Endothelial cell of umbilical vein (primary cell): Measurements from ENCODE around the gene GPRIN1. TPM values are rescaled to one million over a fixed set of nuclear protein-coding genes. Genes with fewer than 3 reads are reported as not detected.

Experiments used
- BruUV-seq: library from RNA; stranded (reverse); fragments of 400-500 nt; replicated peaks from 2 replicates; lab custom pipeline; 2021; lab: Mats Ljungman, UMichigan
- CTCF ChIA-PET: fragments of 300-600, 350-600 bp; sonication (Branson Sonifier 250); formaldehyde crosslinking; loops from one replicate; lab custom pipeline; 2021; ENCODE audit warnings: antibody characterized with exemption, inconsistent platforms; lab: Charles Lee
- POLR2A ChIA-PET: fragments of 300-600, 350-600 bp; sonication (Branson Sonifier 250); formaldehyde crosslinking; loops from one replicate; lab custom pipeline; 2021; ENCODE audit warnings: antibody characterized with exemption, inconsistent platforms; lab: Charles Lee
- DNase-seq: peaks from one replicate; pipeline ENCODE4 v3.0.0-alpha.2; 2011; ENCODE audit warnings: low read depth, low spot score
- FAIRE-seq: peaks from 2 replicates; lab custom pipeline; 2011; peaks lifted over from hg19 to GRCh38; lab: Jason Lieb, UNC
- H2AFZ ChIP-seq: 2 replicates; pipeline ENCODE4 v1.6.0; 2012; ENCODE audit warnings: low read depth, low read length, control low read depth, inconsistent platforms
- H3K27ac ChIP-seq: 2 replicates; pipeline ENCODE4 v1.5.1; 2011; ENCODE audit warnings: low read depth, mild to moderate bottlenecking, control low read depth, low read length, moderate library complexity; ENCODE audit not compliant: insufficient read depth
- H3K27me3 ChIP-seq, 2 experiments: 2 replicates each; pipeline versions ENCODE4 v1.6.0 to v1.6.1; 2011; ENCODE audit warnings: low read length in 2 of 2, mixed read lengths in 1 of 2; ENCODE audit not compliant: control insufficient read depth in 2 of 2, insufficient read depth in 2 of 2
- H3K36me3 ChIP-seq, 2 experiments: 2 replicates in 1 of 2; 3 replicates in 1 of 2; pipeline ENCODE4 v1.5.1; 2011; ENCODE audit warnings: low read length in 2 of 2, mild to moderate bottlenecking in 1 of 2, moderate library complexity in 1 of 2; ENCODE audit not compliant: control insufficient read depth in 2 of 2, insufficient read depth in 2 of 2; ENCODE audit errors: extremely low read depth in 1 of 2
- H3K4me1 ChIP-seq: 3 replicates; pipeline ENCODE4 v1.5.1; 2011; ENCODE audit warnings: mild to moderate bottlenecking, low read length; ENCODE audit not compliant: control insufficient read depth, insufficient read depth; ENCODE audit errors: extremely low read depth
- H3K4me2 ChIP-seq: 2 replicates; pipeline ENCODE4 v1.6.1; 2011; ENCODE audit warnings: low read length, control low read depth, mixed read lengths; ENCODE audit not compliant: insufficient read depth
- H3K4me3 ChIP-seq, 3 experiments: fragments of 200-600 bp in 1 of 3; sonication (generic), shearing (Covaris generic) in 1 of 3; replicated peaks in 1 of 3; 2 replicates each; pipeline ENCODE4 v1.5.1; 2011 to 2016; ENCODE audit warnings: control low read depth in 3 of 3, low read length in 3 of 3, mild to moderate bottlenecking in 2 of 3, inconsistent platforms in 1 of 3, low read depth in 1 of 3, moderate library complexity in 1 of 3; ENCODE audit not compliant: insufficient read depth in 1 of 3
- H3K79me2 ChIP-seq: 2 replicates; pipeline ENCODE4 v1.6.0; 2012; ENCODE audit warnings: low read length, inconsistent platforms; ENCODE audit not compliant: control insufficient read depth, insufficient read depth
- H3K9ac ChIP-seq: replicated peaks from 2 replicates; pipeline ENCODE3; 2011; ENCODE audit warnings: low read length, control low read depth; ENCODE audit not compliant: insufficient read depth; ENCODE audit errors: extremely low read depth
- H3K9me1 ChIP-seq: replicated peaks from 3 replicates; pipeline ENCODE4 v1.6.0; 2011; ENCODE audit warnings: mild to moderate bottlenecking, low read length; ENCODE audit not compliant: control insufficient read depth, insufficient read depth; ENCODE audit errors: extremely low read depth
- H3K9me3 ChIP-seq: replicated peaks from 2 replicates; pipeline ENCODE4 v1.5.1; 2012; ENCODE audit warnings: low read length, inconsistent platforms; ENCODE audit not compliant: control insufficient read depth, insufficient read depth
- H4K20me1 ChIP-seq: replicated peaks from 2 replicates; pipeline ENCODE3; 2011; ENCODE audit warnings: mild to moderate bottlenecking, low read length; ENCODE audit not compliant: control insufficient read depth, insufficient read depth; ENCODE audit errors: extremely low read depth
- CTCF ChIP-seq, 2 donors: IDR thresholded peaks; 1 replicate in 1 of 2; 2 replicates in 1 of 2; pipeline ENCODE4 v1.5.1; 2011; ENCODE audit warnings: low read length in 2 of 2, mild to moderate bottlenecking in 2 of 2, moderate library complexity in 2 of 2, control low read depth in 1 of 2, inconsistent platforms in 1 of 2, low read depth in 1 of 2; ENCODE audit not compliant: insufficient read depth in 1 of 2; ENCODE audit errors: extremely low read depth in 1 of 2
- EZH2 ChIP-seq: IDR thresholded peaks from 2 replicates; pipeline ENCODE4 v1.6.1; 2012; ENCODE audit warnings: borderline replicate concordance, low read depth, mild to moderate bottlenecking, moderate library complexity, low read length, inconsistent platforms; ENCODE audit not compliant: severe bottlenecking
- FOS ChIP-seq: IDR thresholded peaks from 2 replicates; pipeline ENCODE4 v1.6.1; 2011; ENCODE audit warnings: mild to moderate bottlenecking, low read length, moderate library complexity, borderline replicate concordance; ENCODE audit not compliant: insufficient read depth
- GATA2 ChIP-seq: IDR thresholded peaks from 2 replicates; pipeline ENCODE4 v1.7.0; 2011; ENCODE audit warnings: low read depth, mild to moderate bottlenecking, moderate library complexity, mixed read lengths, low read length; ENCODE audit not compliant: insufficient read length, insufficient read depth
- JUN ChIP-seq: IDR thresholded peaks from 2 replicates; pipeline ENCODE4 v1.6.1; 2011; ENCODE audit warnings: borderline replicate concordance, low read depth; ENCODE audit not compliant: insufficient read length, insufficient read depth
- MAX ChIP-seq: IDR thresholded peaks from 2 replicates; pipeline ENCODE4 v1.6.1; 2011; ENCODE audit not compliant: insufficient read depth, insufficient read length
- MYC ChIP-seq: IDR thresholded peaks from one replicate; pipeline ENCODE4 v1.6.1; 2011; ENCODE audit warnings: mild to moderate bottlenecking, low read depth, low read length
- POLR2A ChIP-seq: IDR thresholded peaks from 2 replicates; pipeline ENCODE4 v1.6.1; 2012; ENCODE audit warnings: low read depth, mild to moderate bottlenecking, control low read depth, low read length
- POLR2AphosphoS5 ChIP-seq: IDR thresholded peaks from 2 replicates; pipeline ENCODE4 v1.6.1; 2012; ENCODE audit warnings: low read depth, mild to moderate bottlenecking, control low read depth, low read length, moderate library complexity; ENCODE audit not compliant: insufficient read depth
- dilution Hi-C: fragments of 300-500 bp; cut with MboI; formaldehyde crosslinking; loops from one replicate; pipeline ENCODE4 v1.15.0; 2019; ENCODE audit warnings: low sequenced_read_pairs; ENCODE audit not compliant: extremely low pct_ligation_motif_present
- intact Hi-C: fragments of 100-400 bp; cut with micrococcal nuclease; formaldehyde crosslinking; loops from one replicate; pipeline ENCODE4 v1.10.0; 2022
- polyA plus RNA-seq, 4 experiments: library from polyadenylated mRNA; depleted of rRNA in 3 of 4; stranded (reverse) in 3 of 4; unstranded in 1 of 4; fragments of >200 nt; gene quantifications; 2 replicates each; pipeline versions ENCODE4 v1.2.1 to v1.2.3, GENCODE V29; 2011 to 2012; ENCODE audit warnings: missing spikeins in 1 of 4
- total RNA-seq: library from RNA; stranded (reverse); gene quantifications from 2 replicates; pipeline ENCODE4 v1.2.3, GENCODE V29; 2021

The GPRIN1 gene
- total and polyA plus RNA-seq, 2 donors (not counting 3 experiments of a cell fraction or from before 2014, with no cell fraction given), result 2.4 to 10.4 TPM

- H4K20me1 ChIP-seq, result no peaks in the 10 kb centered on the region
- no peaks in the 10 kb centered on the region for H3K27me3 ChIP-seq
- no peaks in the 10 kb centered on the region for H3K4me1 ChIP-seq
- H3K4me3 ChIP-seq, result no peak overlapping the region
- H3K9ac ChIP-seq, result no peak overlapping the region
- no peaks in the 10 kb centered on the region for H3K9me3 ChIP-seq
- no peaks in the 10 kb centered on the region for H3K79me2 ChIP-seq
- no peak overlapping the region for H3K4me2 ChIP-seq
- H3K9me1 ChIP-seq, result no peaks in the 10 kb centered on the region
- ChIA-PET POLR2A (interaction anchor here (1.0 kb wide), 1 partner anchor 72 kb away, joined by 3 read pairs; the partner anchor contains the start of gene TSPAN17), CTCF (interaction anchor here (0.8 to 2.8 kb wide), 10 partner anchors 21 to 86 kb away, joined by 3 to 10 read pairs (median 6); partner anchors contain the start of genes EIF4E1B, RNF44, SNCB and TSPAN17)
- H3K27ac ChIP-seq, result no peak overlapping the region
- DNase-seq (no peak), FAIRE-seq (no peak)
- H3K36me3 ChIP-seq, result no peaks in the 10 kb centered on the region
- no peak overlapping the region for H2AFZ ChIP-seq
- intact Hi-C loops, result no loop called here
- no peak for TF ChIP-seq FOS
- no peak for TF ChIP-seq CTCF (IDR thresholded peaks at IDR 0.05; ENCODE audit: extremely low read depth in 1 of 2, insufficient read depth in 1 of 2, low read depth in 1 of 2, low read length in 2 of 2)
- no peak for TF ChIP-seq GATA2
- dilution Hi-C loops, result no loop called here
- BruUV-seq, result no TSS peak
Observed at GRCh38 chr5:176575066-176575465, 34.9 kb downstream of the GPRIN1 start.

GRCh38 chr5:176574297-176574591 lies 35.7 kb downstream of the GPRIN1 start:
- H3K36me3 ChIP-seq, result no peaks in the 10 kb centered on the region
- no peaks in the 10 kb centered on the region for H3K27me3 ChIP-seq
- peak; percentile 28 for FAIRE-seq
- no peaks in the 10 kb centered on the region for H3K4me1 ChIP-seq
- ChIA-PET POLR2A (no interaction called here), CTCF (interaction anchor here (0.8 to 2.8 kb wide), 10 partner anchors 25 to 147 kb away, joined by 3 to 10 read pairs (median 6); partner anchors contain the start of genes CDHR2, EIF4E1B, RNF44 and SNCB)
- H3K4me3 ChIP-seq, result no peak overlapping the region
- intact Hi-C loops, result loop anchor here (1.0 kb wide), 4 partner anchors 45 to 158 kb away; partner anchors contain the start of genes CLTB and TSPAN17
- H3K9ac ChIP-seq, result no peak overlapping the region
- H3K9me3 ChIP-seq, result no peaks in the 10 kb centered on the region
- DNase-seq, result no peak
- H3K4me2 ChIP-seq, result no peak overlapping the region
- no peak overlapping the region for H2AFZ ChIP-seq
- dilution Hi-C loops, result no loop called here
- no peak overlapping the region for H3K27ac ChIP-seq
- no TSS peak for BruUV-seq
- H3K9me1 ChIP-seq, result no peaks in the 10 kb centered on the region
- H3K79me2 ChIP-seq, result no peaks in the 10 kb centered on the region
- no peak for TF ChIP-seq EZH2
- TF ChIP-seq MYC, result no peak
- no peak for TF ChIP-seq CTCF (IDR thresholded peaks at IDR 0.05; ENCODE audit: extremely low read depth in 1 of 2, insufficient read depth in 1 of 2, low read depth in 1 of 2, low read length in 2 of 2)
- no peak for TF ChIP-seq MAX
- TF ChIP-seq GATA2, result no peak
- no peak for TF ChIP-seq JUN
- no peak for TF ChIP-seq POLR2A
- TF ChIP-seq FOS, result no peak
- no peak for TF ChIP-seq POLR2AphosphoS5
- H4K20me1 ChIP-seq, result no peaks in the 10 kb centered on the region
